ENCODE data around the gene ZNF595. TPM values are rescaled to one million over a fixed set of nuclear protein-coding genes. Genes with fewer than 3 reads are reported as not detected.

The ZNF595 gene
- total and polyA plus RNA-seq, 8 donors: 6.3 to 14.7 (median 11.3) TPM

DNA sequence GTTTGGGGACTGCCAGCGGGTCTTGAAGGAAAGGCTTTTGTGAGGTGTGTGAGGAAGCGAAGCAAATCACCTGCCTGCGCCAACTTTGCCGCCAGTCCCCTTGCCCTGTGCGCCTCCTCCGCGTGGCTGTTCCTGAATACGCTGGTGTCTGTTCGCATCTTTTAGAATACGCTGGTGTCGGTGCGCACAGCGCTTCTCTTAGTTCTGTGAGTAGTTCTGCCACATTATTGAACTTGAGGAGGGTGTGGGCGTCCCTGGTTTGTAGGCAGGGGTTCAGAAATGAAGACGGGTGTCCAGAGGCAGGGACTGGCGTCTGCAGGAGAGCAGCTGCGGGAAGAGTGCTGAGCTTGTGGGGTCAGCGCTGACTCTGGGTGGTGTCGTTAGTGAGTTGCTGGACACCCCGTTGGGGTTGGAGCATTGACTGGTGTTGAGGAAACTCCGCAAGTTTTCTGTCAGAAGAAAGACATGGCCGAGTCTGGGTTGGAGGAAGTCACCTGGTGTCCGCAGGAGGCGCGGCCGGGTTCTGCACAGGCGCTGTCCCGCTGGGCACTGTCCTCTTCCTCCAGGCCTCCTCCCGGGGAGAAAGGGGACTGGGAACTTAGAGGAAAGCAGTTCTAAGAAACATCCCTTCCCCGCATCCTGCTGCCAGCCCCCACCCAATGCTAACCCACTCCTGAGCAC lies 72.1 kb downstream of the ZNF595 start:
- no peak for FAIRE-seq
- H3K9me3 ChIP-seq: no peaks in the 10 kb centered on the region
- peak; percentile 65 to 80 (median 76) for ATAC-seq

DNA sequence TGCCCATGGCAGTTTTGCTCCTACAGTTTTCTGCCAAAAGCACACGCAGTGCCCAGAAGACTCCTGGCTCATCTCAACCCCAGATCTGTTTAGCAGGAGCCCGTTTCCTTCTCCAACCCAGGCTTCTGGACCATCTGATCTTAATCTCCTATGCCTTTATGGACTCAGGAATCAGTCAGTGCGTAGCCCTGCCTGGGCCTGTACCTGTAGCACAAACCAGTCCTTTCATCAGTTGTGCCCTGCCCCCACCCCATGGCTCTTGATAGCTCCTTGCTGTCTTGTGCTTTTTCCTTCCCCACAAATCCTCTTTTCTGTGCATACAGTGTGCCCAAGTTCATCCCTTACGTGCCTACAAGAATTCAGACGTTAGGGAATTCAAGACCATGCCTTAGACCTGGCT lies 72.7 kb downstream of the ZNF595 start:
- H3K27ac ChIP-seq: peak overlapping the region in 3 of 4 donors; percentile 77 to 90 (median 87)
- H3K4me1 ChIP-seq: peaks cover 0 to 5% (median 0%) of the 10 kb centered on the region in 3 donors
- FAIRE-seq (no peak), DNase-seq (peak in 1 of 6 donors; percentile 9), ATAC-seq (no peak)
- no peak for TF ChIP-seq CTCF (IDR thresholded peaks at IDR 0.05)
- H3K9me3 ChIP-seq: no peaks in the 10 kb centered on the region
- 58% methylated on average over 5 of the region's 5 CpGs for WGBS, 2 donors
- H3K36me3 ChIP-seq: no peaks in the 10 kb centered on the region
- no peaks in the 10 kb centered on the region for H3K27me3 ChIP-seq
- H3K4me3 ChIP-seq: peak overlapping the region in 3 of 4 donors; percentile 70 to 98 (median 79)
- intact Hi-C loops (cut with DNase I): no loop called here

More for the DNA sequence above, 72.1 kb downstream of the ZNF595 start:
- Histone ChIP-seq H3K27ac (peak overlapping the region; percentile 77 to 90 (median 84)), H3K4me3 (peak overlapping the region; percentile 70 to 98 (median 88)), H3K4me1 (peaks cover 0 to 5% (median 0%) of the 10 kb centered on the region in 3 donors), H3K36me3 (no peaks in the 10 kb centered on the region), H3K27me3 (no peaks in the 10 kb centered on the region)
- TF ChIP-seq CTCF (IDR thresholded peaks at IDR 0.05): no peak
- peak; percentile 43 to 80 (median 58) for DNase-seq
- WGBS, 2 donors: 0 to 1% methylated on average over 30 of the region's 30 CpGs
- intact Hi-C loops (cut with DNase I): no loop called here

- H3K9me3 ChIP-seq: no peaks in the 10 kb centered on the region
- no CpG with 5 or more reads among the region's 1 CpG for WGBS, 2 donors
- TF ChIP-seq CTCF (IDR thresholded peaks at IDR 0.05): no peak
These were observed 79.4 kb downstream of the ZNF595 start for GRCh38 chr4:132483-132882.

More at GRCh38 chr4:132483-132882, 79.4 kb downstream of the ZNF595 start:
- FAIRE-seq: no peak
- Histone ChIP-seq H3K4me1 (no peaks in the 10 kb centered on the region), H3K36me3 (peaks cover 0 to 39% (median 4%) of the 10 kb centered on the region in 3 donors), H3K27me3 (no peaks in the 10 kb centered on the region), H3K27ac (no peak overlapping the region), H3K4me3 (no peak overlapping the region)
- intact Hi-C loops (cut with DNase I): no loop called here
- DNase-seq: no peak
- ATAC-seq: no peak

Other genes with a start within 250 kb of the ZNF595 start
- 1 to 10 TPM; 1.9 to 5.8 (median 2.3) TPM for gene ZNF718, start 71.2 kb downstream of the ZNF595 start, total RNA-seq
- 1 to 10 TPM; 1.2 TPM for gene ZNF718, start 71.2 kb downstream of the ZNF595 start, polyA plus RNA-seq

Data from pancreas (tissue), 10 donors.